A549 (cell line): ENCODE data around the gene ALKBH2. TPM values are rescaled to one million over a fixed set of nuclear protein-coding genes. Genes with fewer than 3 reads are reported as not detected.

Source experiments
- ATAC-seq, 2 experiments: fragments of 200-7000 bp in 1 of 2; fragments of >200 bp in 1 of 2; cut with Nextera tagmentation in 1 of 2; cut with Tn5 transposase in 1 of 2; 3 replicates each; pipeline versions ENCODE4 v1.8.0 to v1.9.1; 2018 to 2020; ENCODE audit warnings: mild to moderate bottlenecking in 1 of 2, moderate library complexity in 1 of 2
- CTCF ChIA-PET: fragments of 300-600 bp; sonication (Branson Sonifier 250); formaldehyde crosslinking; extraction: SDS; loops from one replicate; lab custom pipeline; 2021; ENCODE audit warnings: antibody characterized with exemption, inconsistent platforms; lab: Yijun Ruan, JAX
- POLR2A ChIA-PET: fragments of 350-600 bp; formaldehyde crosslinking; extraction: SDS; loops from one replicate; lab custom pipeline; 2021; ENCODE audit warnings: antibody characterized with exemption, inconsistent platforms; lab: Yijun Ruan, JAX
- DNase-seq, 2 experiments: peaks; one replicate each; pipeline versions ENCODE4 v3.0.0 to v3.0.0-alpha.2; 2011 to 2016; ENCODE audit warnings: low read depth in 1 of 2, low spot score in 1 of 2
- FAIRE-seq: peaks from 2 replicates; lab custom pipeline; 2011; peaks lifted over from hg19 to GRCh38; lab: Jason Lieb, UNC
- H3K27ac ChIP-seq, 2 experiments: fragments of >200 bp; sonication (Bioruptor Twin); formaldehyde crosslinking; 3 replicates each; pipeline ENCODE4 v1.5.1; 2016 to 2017
- H3K4me1 ChIP-seq: fragments of >200 bp; sonication (Bioruptor Twin); formaldehyde crosslinking; 3 replicates; pipeline ENCODE4 v1.6.1; 2016
- H3K4me2 ChIP-seq: fragments of >200 bp; sonication (Bioruptor Twin); formaldehyde crosslinking; 3 replicates; pipeline ENCODE4 v1.6.1; 2016
- H3K4me3 ChIP-seq: fragments of >200 bp; sonication (Bioruptor Twin); formaldehyde crosslinking; 3 replicates; pipeline ENCODE4 v1.5.1; 2016
- H3K9me3 ChIP-seq: fragments of >200 bp; sonication (Bioruptor Twin); formaldehyde crosslinking; 3 replicates; pipeline ENCODE4 v1.6.1; 2016
- BHLHE40 ChIP-seq: IDR thresholded peaks from 2 replicates; pipeline ENCODE4 v1.6.1; 2012; ENCODE audit warnings: low read depth, low read length, inconsistent platforms
- CBX2 ChIP-seq: fragments of 200-600 bp; sonication (generic); IDR thresholded peaks from 2 replicates; pipeline ENCODE4 v1.6.1; 2016; ENCODE audit warnings: low read depth, mild to moderate bottlenecking, borderline replicate concordance
- CEBPB ChIP-seq, 2 experiments: fragments of >200 bp in 1 of 2; sonication (Bioruptor Twin) in 1 of 2; formaldehyde crosslinking in 1 of 2; IDR thresholded peaks; 2 replicates each; pipeline ENCODE4 v1.6.1; 2012 to 2016
- CHD4 ChIP-seq: fragments of 200-600 bp; sonication (generic); IDR thresholded peaks from 2 replicates; pipeline ENCODE4 v1.6.1; 2016; ENCODE audit warnings: antibody characterized with exemption, mild to moderate bottlenecking, borderline replicate concordance
- ESRRA ChIP-seq: fragments of 150-350 bp; IDR thresholded peaks from 2 replicates; pipeline ENCODE4 v1.6.1; 2014; ENCODE audit warnings: mild to moderate bottlenecking, low read length, borderline replicate concordance
- FOSL2 ChIP-seq, 2 experiments: fragments of 450-650 bp in 1 of 2; fragments of >200 bp in 1 of 2; sonication (Bioruptor Twin) in 1 of 2; formaldehyde crosslinking; IDR thresholded peaks; 2 replicates each; pipeline versions ENCODE4 v1.5.0 to v1.6.1; 2016 to 2020; ENCODE audit warnings: mild to moderate bottlenecking in 1 of 2, moderate library complexity in 1 of 2
- HDAC2 ChIP-seq: fragments of 200-600 bp; sonication (generic); IDR thresholded peaks from 2 replicates; pipeline ENCODE4 v1.6.1; 2016
- HOXA7 ChIP-seq: fragments of 250-450 bp; sonication (Bioruptor Pico); IDR thresholded peaks from 2 replicates; pipeline ENCODE4 v1.5.0; 2020; ENCODE audit warnings: mild to moderate bottlenecking, moderate library complexity
- HOXB13 ChIP-seq: fragments of 250-450 bp; sonication (Bioruptor Pico); IDR thresholded peaks from 2 replicates; pipeline ENCODE4 v1.5.0; 2020; ENCODE audit warnings: low read depth, mild to moderate bottlenecking, moderate library complexity
- JUNB ChIP-seq: fragments of >200 bp; sonication (Bioruptor Twin); formaldehyde crosslinking; IDR thresholded peaks from 2 replicates; pipeline ENCODE4 v1.6.1; 2016
- KDM5A ChIP-seq: fragments of 200-600 bp; sonication (generic); IDR thresholded peaks from 2 replicates; pipeline ENCODE4 v1.6.1; 2016; ENCODE audit warnings: antibody characterized with exemption, mild to moderate bottlenecking
- MAZ ChIP-seq: fragments of 150-350 bp; IDR thresholded peaks from 2 replicates; pipeline ENCODE4 v1.6.1; 2014; ENCODE audit warnings: antibody characterized with exemption, low read depth, low read length, borderline replicate concordance
- POLR2A ChIP-seq: IDR thresholded peaks from 2 replicates; pipeline ENCODE4 v1.6.1; 2012; ENCODE audit warnings: mild to moderate bottlenecking, low read length
- POLR2AphosphoS2 ChIP-seq: conservative IDR thresholded peaks from 2 replicates; pipeline ENCODE4 v1.6.1; 2012; ENCODE audit warnings: low read length, improper control_type of control experiment, inconsistent platforms
- RAD21 ChIP-seq, 2 experiments: fragments of >200 bp in 1 of 2; sonication (Bioruptor Twin) in 1 of 2; formaldehyde crosslinking in 1 of 2; IDR thresholded peaks in 1 of 2; conservative IDR thresholded peaks in 1 of 2; 2 replicates in 1 of 2; 3 replicates in 1 of 2; pipeline ENCODE4 v1.6.1; 2012 to 2018; ENCODE audit warnings: inconsistent platforms in 1 of 2
- RARB ChIP-seq: fragments of 250-450 bp; sonication (Bioruptor Pico); IDR thresholded peaks from 2 replicates; pipeline ENCODE4 v1.8.0; 2021; ENCODE audit warnings: mild to moderate bottlenecking, moderate library complexity
- RFX5 ChIP-seq: fragments of 450-650 bp; IDR thresholded peaks from 2 replicates; pipeline ENCODE4 v1.7.1; 2014; ENCODE audit warnings: antibody characterized with exemption, mild to moderate bottlenecking, moderate library complexity
- SREBF2 ChIP-seq: fragments of 450-650 bp; IDR thresholded peaks from 2 replicates; pipeline ENCODE4 v1.6.1; 2014; ENCODE audit warnings: mild to moderate bottlenecking, moderate library complexity
- TFCP2L1 ChIP-seq: fragments of 250-450 bp; sonication (Bioruptor Pico); IDR thresholded peaks from 2 replicates; pipeline ENCODE4 v1.5.0; 2021; ENCODE audit warnings: mild to moderate bottlenecking
- TP53 ChIP-seq: fragments of 250-450 bp; sonication (Bioruptor Pico); IDR thresholded peaks from 2 replicates; pipeline ENCODE4 v1.5.0; 2021; ENCODE audit warnings: mild to moderate bottlenecking, moderate library complexity
- ZC3H11A ChIP-seq: fragments of 450-650 bp; IDR thresholded peaks from 2 replicates; pipeline ENCODE4 v1.6.1; 2014; ENCODE audit warnings: antibody characterized with exemption, mild to moderate bottlenecking
- ZSCAN20 ChIP-seq: fragments of 250-450 bp; sonication (Bioruptor Pico); IDR thresholded peaks from 2 replicates; pipeline ENCODE4 v1.8.0; 2022; ENCODE audit warnings: mild to moderate bottlenecking, moderate library complexity
- WGBS: methylation state at CpG from one replicate; pipeline ENCODE4 v1.1.6; 2017; ENCODE audit errors: missing lambda C conversion rate; 5-methylcytosine and 5-hydroxymethylcytosine counted together
- polyA plus RNA-seq, 4 experiments: library from polyadenylated mRNA; depleted of rRNA in 3 of 4; stranded (reverse); fragments of >200 nt; fragmentation: RNase III in 1 of 4; extraction: RNeasy Plus Mini Kit Qiagen cat#74134 plus additional on column Dnase treatment in 1 of 4; gene quantifications; 2 replicates in 3 of 4; 3 replicates in 1 of 4; pipeline ENCODE4 v1.2.3, GENCODE V29; 2011 to 2017
- TF ChIP-seq, protein P1 (sequence below): fragments of >200 bp; sonication (Bioruptor Twin); formaldehyde crosslinking; IDR thresholded peaks from 3 replicates; pipeline ENCODE4 v1.5.1; 2016
- TF ChIP-seq, protein P2 (sequence below): IDR thresholded peaks from 2 replicates; pipeline ENCODE4 v1.6.1; 2012; ENCODE audit warnings: low read depth, borderline replicate concordance
- TF ChIP-seq, protein P3 (sequence below): fragments of 250-450 bp; sonication (Bioruptor Pico); IDR thresholded peaks from 2 replicates; pipeline ENCODE4 v1.5.0; 2021; ENCODE audit warnings: mild to moderate bottlenecking, moderate library complexity, borderline replicate concordance

The ALKBH2 gene
- polyA plus RNA-seq, 2 of the 4 experiments (the other 2 are of a cell fraction) = 53.9 to 57.7 TPM

DNA sequence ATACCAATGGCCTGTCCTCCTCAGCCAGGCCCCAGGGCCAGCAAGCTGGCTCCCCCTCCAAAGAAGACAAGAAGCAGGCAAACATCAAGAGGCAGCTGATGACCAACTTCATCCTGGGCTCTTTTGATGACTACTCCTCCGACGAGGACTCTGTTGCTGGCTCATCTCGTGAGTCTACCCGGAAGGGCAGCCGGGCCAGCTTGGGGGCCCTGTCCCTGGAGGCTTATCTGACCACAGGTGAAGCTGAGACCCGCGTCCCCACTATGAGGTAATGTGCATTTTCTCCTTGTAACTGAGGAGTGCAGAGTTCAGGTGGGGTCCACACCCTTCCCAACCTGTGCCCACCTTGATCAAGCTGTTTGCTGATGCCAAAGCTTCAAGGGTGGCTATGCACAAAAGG is 46.5 kb upstream of the ALKBH2 start:
- Histone ChIP-seq H3K4me1 (no peaks in the 10 kb centered on the region), H3K27ac (no peak overlapping the region), H3K4me3 (no peak overlapping the region), H3K9me3 (peaks cover 5% of the 10 kb centered on the region; the same call in 1 of the 3 replicates), H3K4me2 (no peak overlapping the region)
- no peak for FAIRE-seq
- CTCF ChIA-PET = interaction anchor here (1.0 to 1.2 kb wide), 3 partner anchors 13 to 288 kb away, joined by 3 read pairs; no protein-coding TSS in a partner anchor
- TF ChIP-seq TP53 = no peak
- TF ChIP-seq HOXB13 = no peak
- TF ChIP-seq ZC3H11A = no peak
- TF ChIP-seq POLR2AphosphoS2 = no peak
- TF ChIP-seq POLR2A = no peak
- TF ChIP-seq TFCP2L1 (CRISPR knock-in tag) = no peak
- TF ChIP-seq, protein P1, sequence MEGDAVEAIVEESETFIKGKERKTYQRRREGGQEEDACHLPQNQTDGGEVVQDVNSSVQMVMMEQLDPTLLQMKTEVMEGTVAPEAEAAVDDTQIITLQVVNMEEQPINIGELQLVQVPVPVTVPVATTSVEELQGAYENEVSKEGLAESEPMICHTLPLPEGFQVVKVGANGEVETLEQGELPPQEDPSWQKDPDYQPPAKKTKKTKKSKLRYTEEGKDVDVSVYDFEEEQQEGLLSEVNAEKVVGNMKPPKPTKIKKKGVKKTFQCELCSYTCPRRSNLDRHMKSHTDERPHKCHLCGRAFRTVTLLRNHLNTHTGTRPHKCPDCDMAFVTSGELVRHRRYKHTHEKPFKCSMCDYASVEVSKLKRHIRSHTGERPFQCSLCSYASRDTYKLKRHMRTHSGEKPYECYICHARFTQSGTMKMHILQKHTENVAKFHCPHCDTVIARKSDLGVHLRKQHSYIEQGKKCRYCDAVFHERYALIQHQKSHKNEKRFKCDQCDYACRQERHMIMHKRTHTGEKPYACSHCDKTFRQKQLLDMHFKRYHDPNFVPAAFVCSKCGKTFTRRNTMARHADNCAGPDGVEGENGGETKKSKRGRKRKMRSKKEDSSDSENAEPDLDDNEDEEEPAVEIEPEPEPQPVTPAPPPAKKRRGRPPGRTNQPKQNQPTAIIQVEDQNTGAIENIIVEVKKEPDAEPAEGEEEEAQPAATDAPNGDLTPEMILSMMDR = no peak
- TF ChIP-seq FOSL2 (IDR thresholded peaks at IDR 0.05) = no peak
- no peak for TF ChIP-seq FOSL2 (CRISPR knock-in tag; IDR thresholded peaks at IDR 0.05)
- no peak for TF ChIP-seq CBX2
- no peak for TF ChIP-seq RARB
- no peak for TF ChIP-seq ZSCAN20 (CRISPR knock-in tag)
- no peak for TF ChIP-seq JUNB
- TF ChIP-seq HDAC2 = no peak
- TF ChIP-seq CEBPB (IDR thresholded peaks at IDR 0.05) = no peak
- TF ChIP-seq, protein P2, sequence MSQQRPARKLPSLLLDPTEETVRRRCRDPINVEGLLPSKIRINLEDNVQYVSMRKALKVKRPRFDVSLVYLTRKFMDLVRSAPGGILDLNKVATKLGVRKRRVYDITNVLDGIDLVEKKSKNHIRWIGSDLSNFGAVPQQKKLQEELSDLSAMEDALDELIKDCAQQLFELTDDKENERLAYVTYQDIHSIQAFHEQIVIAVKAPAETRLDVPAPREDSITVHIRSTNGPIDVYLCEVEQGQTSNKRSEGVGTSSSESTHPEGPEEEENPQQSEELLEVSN = no peak
- TF ChIP-seq, protein P3, sequence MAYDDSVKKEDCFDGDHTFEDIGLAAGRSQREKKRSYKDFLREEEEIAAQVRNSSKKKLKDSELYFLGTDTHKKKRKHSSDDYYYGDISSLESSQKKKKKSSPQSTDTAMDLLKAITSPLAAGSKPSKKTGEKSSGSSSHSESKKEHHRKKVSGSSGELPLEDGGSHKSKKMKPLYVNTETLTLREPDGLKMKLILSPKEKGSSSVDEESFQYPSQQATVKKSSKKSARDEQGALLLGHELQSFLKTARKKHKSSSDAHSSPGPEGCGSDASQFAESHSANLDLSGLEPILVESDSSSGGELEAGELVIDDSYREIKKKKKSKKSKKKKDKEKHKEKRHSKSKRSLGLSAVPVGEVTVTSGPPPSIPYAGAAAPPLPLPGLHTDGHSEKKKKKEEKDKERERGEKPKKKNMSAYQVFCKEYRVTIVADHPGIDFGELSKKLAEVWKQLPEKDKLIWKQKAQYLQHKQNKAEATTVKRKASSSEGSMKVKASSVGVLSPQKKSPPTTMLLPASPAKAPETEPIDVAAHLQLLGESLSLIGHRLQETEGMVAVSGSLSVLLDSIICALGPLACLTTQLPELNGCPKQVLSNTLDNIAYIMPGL (CRISPR knock-in tag) = no peak
- no peak for TF ChIP-seq RAD21 (conservative IDR thresholded peaks at IDR 0.05 in 1 of 2, IDR thresholded peaks at IDR 0.05 in 1 of 2)
- TF ChIP-seq MAZ = no peak
- TF ChIP-seq, all 56 proteins: peak for 0
- 72% methylated on average over 7 of the region's 7 CpGs for WGBS
- no peak for ATAC-seq
- DNase-seq = no peak
- POLR2A ChIA-PET = no interaction called here

DNA sequence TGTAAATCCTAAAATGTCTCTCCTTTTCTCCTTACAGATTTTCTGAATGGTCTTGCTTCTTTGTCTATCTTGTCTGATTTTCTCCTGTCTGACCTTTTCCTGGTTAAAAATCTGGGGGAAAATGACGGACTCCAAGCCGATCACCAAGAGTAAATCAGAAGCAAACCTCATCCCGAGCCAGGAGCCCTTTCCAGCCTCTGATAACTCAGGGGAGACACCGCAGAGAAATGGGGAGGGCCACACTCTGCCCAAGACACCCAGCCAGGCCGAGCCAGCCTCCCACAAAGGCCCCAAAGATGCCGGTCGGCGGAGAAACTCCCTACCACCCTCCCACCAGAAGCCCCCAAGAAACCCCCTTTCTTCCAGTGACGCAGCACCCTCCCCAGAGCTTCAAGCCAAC is 46.1 kb upstream of the ALKBH2 start:
- H3K4me2 ChIP-seq = no peak overlapping the region
- no peak overlapping the region for H3K4me3 ChIP-seq
- ATAC-seq = no peak
- peaks cover 5% of the 10 kb centered on the region; the same call in 1 of the 3 replicates for H3K9me3 ChIP-seq
- FAIRE-seq = no peak
- H3K4me1 ChIP-seq = no peaks in the 10 kb centered on the region
- ChIA-PET CTCF (interaction anchor here (1.0 to 1.2 kb wide), 3 partner anchors 12 to 288 kb away, joined by 3 read pairs; no protein-coding TSS in a partner anchor), POLR2A (no interaction called here)
- no peak overlapping the region for H3K27ac ChIP-seq
- DNase-seq = no peak
- 86% methylated on average over 9 of the region's 9 CpGs for WGBS
- TF ChIP-seq HOXA7 (CRISPR knock-in tag) (no peak), ESRRA (no peak), TP53 (no peak), POLR2A (no peak), BHLHE40 (no peak), SREBF2 (no peak), KDM5A (no peak), RFX5 (no peak), HDAC2 (no peak), CHD4 (no peak)
